ENCODE data around the gene SCARB2.

SCARB2 gene

DNA sequence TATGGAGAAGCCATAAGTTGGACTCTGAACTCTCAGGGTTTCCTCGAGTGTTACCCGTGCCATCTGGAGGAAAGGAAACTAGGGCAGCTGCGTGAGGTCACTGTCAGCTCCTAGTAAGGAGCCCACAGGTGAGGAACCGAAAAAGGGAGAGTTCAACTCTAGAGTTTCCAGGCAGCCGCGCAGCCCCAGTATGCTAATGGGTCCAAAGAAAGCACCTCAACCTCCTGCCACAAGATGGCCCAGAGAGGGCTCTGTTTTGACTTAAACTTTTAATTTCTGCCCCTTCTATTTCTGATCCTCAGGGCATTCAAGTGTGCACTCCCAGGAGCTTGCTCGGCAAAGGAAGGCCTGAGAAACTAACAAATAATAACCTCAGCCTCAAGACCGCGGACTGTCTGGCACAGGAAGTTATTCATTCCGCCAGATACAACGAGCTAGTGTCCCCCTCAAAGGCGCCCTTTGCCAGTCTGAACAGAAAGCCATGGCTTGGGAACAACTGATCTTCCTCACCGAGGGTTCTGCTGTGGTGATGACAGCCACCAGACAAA, 13.9 kb downstream of the SCARB2 start:
- no peak overlapping the region for H3K9ac ChIP-seq (ENCODE audit: low read depth, low read length)
- peaks cover 16% of the 10 kb centered on the region for H3K4me1 ChIP-seq (ENCODE audit: insufficient read depth, low read length)
- no peaks in the 10 kb centered on the region for H3K36me3 ChIP-seq (ENCODE audit: insufficient read depth, low read length)
- H3K9me3 ChIP-seq (ENCODE audit: control insufficient read depth, insufficient read depth, low read length): no peaks in the 10 kb centered on the region

DNA sequence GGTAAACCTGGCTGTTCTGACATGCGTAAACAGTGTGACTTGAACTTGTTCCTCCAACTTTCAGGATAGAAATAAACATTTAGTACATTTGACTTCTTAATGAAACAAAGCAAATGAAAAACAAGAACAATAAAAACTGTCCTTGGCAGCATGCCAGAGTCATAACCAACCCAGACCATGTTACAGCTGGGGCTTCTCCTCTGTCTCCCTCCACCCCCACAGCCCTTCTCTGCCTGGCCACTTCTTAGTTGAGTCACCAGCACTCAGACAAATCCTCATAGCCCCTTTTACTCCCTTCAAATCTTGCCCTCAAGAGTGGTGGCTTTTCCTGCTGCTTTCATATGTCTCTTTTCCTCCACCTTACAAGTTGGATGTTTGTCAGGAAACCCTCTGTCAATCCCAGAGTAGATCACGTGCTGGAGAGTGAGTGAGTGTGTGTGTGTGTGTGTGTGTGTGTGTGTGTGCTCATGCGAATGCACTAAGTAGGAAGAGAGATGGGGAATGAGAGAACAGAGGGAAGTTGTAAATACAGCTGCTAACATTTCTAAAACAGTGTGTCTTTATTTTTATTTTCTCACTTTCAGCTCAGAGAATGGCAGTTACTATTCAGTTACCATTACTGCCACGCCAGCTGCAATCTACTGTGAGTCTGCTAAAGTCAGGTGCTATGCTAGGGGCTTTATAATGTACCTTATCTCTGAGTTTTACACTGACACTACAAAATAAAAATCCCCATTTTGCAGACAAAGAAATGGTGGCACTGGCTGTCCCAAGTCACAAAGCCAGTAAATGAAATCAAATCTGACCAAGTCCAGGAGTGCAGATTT, 15.0 kb downstream of the SCARB2 start:
- Histone ChIP-seq H3K9ac (ENCODE audit: low read depth, low read length) (no peak overlapping the region), H3K4me1 (ENCODE audit: insufficient read depth, low read length) (peaks cover 16% of the 10 kb centered on the region), H3K36me3 (ENCODE audit: insufficient read depth, low read length) (peaks cover 3% of the 10 kb centered on the region; the same call in 1 of the 2 replicates), H3K9me3 (ENCODE audit: control insufficient read depth, insufficient read depth, low read length) (no peaks in the 10 kb centered on the region)

DNA sequence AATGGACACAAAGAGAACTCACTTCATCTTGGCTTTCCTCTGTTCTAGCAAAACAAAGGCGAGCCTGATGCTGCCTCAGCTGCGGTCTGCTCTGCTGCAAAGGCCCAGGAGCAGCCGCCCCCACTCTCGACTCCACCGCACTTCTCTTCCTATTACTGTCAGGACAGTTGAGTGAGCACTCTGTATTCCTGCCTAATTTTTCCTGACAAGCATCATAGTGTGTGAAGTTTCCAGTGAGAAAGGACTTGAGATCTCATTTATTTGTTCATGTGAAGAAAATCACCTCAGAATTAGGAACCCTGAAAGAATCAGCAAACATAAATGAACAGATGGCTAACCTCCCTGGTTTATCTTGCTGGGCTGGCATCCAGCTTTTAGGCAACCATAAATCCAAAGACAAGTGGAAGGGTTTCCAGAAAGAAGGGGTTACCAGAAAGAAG, 15.6 kb downstream of the SCARB2 start:
- Histone ChIP-seq H3K4me1 (ENCODE audit: insufficient read depth, low read length) (peaks cover 16% of the 10 kb centered on the region), H3K36me3 (ENCODE audit: insufficient read depth, low read length) (peaks cover 4% of the 10 kb centered on the region; the same call in 1 of the 2 replicates), H3K9me3 (ENCODE audit: control insufficient read depth, insufficient read depth, low read length) (no peaks in the 10 kb centered on the region), H3K9ac (ENCODE audit: low read depth, low read length) (no peak overlapping the region)

DNA sequence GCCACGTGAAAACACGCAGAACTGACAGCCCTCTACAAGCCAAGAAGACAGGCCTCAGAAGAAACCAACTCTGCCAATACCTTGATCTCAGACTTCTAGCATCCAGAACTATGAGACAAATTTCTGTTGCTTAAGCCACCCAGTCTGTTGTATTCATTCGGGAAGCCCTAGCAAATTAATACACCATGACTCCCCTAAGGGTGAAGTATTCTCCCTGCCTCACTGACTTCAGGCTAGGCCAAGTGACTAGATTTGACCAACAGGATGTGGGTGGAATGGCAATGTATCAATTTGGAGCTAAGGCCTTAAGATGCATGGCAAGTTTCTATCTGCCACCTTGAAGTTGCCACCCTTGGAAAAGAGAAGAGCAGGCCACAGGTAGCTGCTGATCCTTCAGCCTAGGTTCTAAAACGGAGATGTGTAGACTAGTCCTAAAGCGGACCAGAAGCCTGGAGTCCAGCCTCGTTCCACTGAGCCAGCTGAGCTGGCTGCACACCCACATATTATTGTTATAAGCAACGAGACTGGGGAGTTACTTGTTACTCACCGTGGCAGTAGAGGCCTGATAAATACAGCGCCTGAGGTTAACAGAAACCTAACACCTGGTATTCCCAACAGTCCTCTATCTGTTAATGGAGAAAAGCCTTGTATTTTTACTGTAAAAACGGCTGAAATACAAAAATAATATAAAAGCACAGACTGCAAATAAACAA, 16.4 kb downstream of the SCARB2 start:
- H3K9me3 ChIP-seq (ENCODE audit: control insufficient read depth, insufficient read depth, low read length): no peaks in the 10 kb centered on the region; the same call in 1 of the 2 replicates
- peaks cover 6% of the 10 kb centered on the region; the same call in 1 of the 2 replicates for H3K36me3 ChIP-seq (ENCODE audit: insufficient read depth, low read length)
- H3K9ac ChIP-seq (ENCODE audit: low read depth, low read length): no peak overlapping the region
- H3K4me1 ChIP-seq (ENCODE audit: insufficient read depth, low read length): peaks cover 16% of the 10 kb centered on the region

DNA sequence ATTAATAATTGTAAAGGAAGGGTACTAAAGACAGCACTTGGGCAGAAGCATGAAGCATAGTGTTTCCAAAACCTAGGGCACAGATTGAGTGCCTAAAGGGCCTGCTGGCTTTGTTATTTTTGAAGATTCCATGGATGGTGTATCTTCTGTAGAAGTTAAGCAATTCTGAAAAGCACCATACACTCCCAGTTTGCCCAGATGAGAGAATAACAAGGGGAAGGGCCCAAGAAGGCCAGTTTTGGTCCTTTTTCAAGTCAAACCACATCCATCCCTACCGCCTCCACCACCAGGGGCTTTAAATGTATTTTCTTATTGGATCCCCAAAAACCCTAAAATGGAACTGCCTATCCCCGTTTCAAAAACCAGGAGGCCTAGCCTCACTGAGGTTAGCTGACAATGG, 17.2 kb downstream of the SCARB2 start:
- Histone ChIP-seq H3K4me1 (ENCODE audit: insufficient read depth, low read length) (peaks cover 16% of the 10 kb centered on the region), H3K36me3 (ENCODE audit: insufficient read depth, low read length) (peaks cover 8% of the 10 kb centered on the region; the same call in 1 of the 2 replicates), H3K9ac (ENCODE audit: low read depth, low read length) (no peak overlapping the region), H3K9me3 (ENCODE audit: control insufficient read depth, insufficient read depth, low read length) (no peaks in the 10 kb centered on the region; the same call in 1 of the 2 replicates)

DNA sequence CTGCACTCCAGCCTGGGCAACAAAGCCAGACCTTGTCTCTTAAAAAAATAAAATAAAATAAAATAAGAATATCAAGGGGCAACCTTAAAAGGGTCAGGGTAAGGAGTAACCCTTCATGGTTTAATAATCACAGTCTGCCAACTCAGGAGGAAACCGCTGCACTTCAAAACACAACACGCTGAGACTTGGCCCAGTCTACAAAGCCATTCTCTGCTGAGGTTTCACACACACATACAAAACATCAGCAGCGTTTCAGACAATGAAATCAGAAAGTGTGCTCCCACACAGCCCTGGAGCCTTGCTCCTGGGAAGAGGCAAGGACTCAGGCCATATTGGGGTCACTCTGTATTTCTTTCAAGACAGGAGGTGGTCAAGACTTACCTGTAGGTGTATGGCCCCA, 18.3 kb downstream of the SCARB2 start:
- Histone ChIP-seq H3K9ac (ENCODE audit: low read depth, low read length) (no peak overlapping the region), H3K9me3 (ENCODE audit: control insufficient read depth, insufficient read depth, low read length) (no peaks in the 10 kb centered on the region; the same call in 1 of the 2 replicates), H3K4me1 (ENCODE audit: insufficient read depth, low read length) (peaks cover 10% of the 10 kb centered on the region), H3K36me3 (ENCODE audit: insufficient read depth, low read length) (peaks cover 8% of the 10 kb centered on the region; the same call in 1 of the 2 replicates)

DNA sequence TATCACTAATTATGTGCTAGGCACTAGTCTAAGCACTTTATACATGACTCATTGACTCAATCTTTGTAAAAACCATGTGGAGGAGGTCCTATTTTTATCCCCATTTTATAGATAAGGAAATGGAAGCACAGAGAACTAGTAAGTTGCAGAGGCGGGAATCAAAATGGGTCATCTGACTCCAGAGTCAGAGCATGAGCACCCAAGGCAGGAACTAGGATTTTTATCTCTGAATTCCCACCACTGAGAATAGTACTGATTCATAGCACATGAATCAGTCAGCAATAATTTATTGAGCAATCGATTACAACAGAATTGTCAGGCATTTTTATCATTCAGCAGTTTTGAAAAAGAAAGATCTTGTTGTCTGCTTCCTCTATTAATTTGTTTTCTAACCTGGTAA, 19.3 kb downstream of the SCARB2 start:
- H3K9ac ChIP-seq (ENCODE audit: low read depth, low read length): no peak overlapping the region
- H3K9me3 ChIP-seq (ENCODE audit: control insufficient read depth, insufficient read depth, low read length): no peaks in the 10 kb centered on the region; the same call in 1 of the 2 replicates
- H3K4me1 ChIP-seq (ENCODE audit: insufficient read depth, low read length): peaks cover 10% of the 10 kb centered on the region

DNA sequence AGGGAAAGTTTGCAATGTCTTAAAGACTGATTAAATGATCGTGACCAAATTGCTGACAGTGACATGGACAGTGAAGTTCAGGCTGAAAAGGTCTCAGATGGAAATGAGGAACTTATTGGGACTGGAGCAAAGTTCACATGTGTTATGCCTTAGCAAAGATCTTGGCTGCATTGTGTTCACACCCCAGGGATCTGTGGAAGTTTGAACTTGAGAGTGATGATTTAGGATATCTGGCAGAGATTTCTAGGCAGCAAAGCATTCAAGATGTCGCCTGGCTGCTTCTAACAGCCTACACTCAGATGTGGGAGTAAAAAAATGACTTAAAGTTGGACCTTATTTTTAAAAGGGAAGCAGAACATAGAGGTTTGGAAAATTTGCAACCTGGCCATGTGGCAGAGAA, 21.4 kb downstream of the SCARB2 start:
- Histone ChIP-seq H3K9ac (ENCODE audit: low read depth, low read length) (no peak overlapping the region), H3K4me1 (ENCODE audit: insufficient read depth, low read length) (no peaks in the 10 kb centered on the region), H3K9me3 (ENCODE audit: control insufficient read depth, insufficient read depth, low read length) (no peaks in the 10 kb centered on the region; the same call in 1 of the 2 replicates), H3K36me3 (ENCODE audit: insufficient read depth, low read length) (peaks cover 8% of the 10 kb centered on the region; the same call in 1 of the 2 replicates)

More for the DNA sequence above, 19.3 kb downstream of the SCARB2 start:
- peaks cover 8% of the 10 kb centered on the region; the same call in 1 of the 2 replicates for H3K36me3 ChIP-seq (ENCODE audit: insufficient read depth, low read length)

DNA sequence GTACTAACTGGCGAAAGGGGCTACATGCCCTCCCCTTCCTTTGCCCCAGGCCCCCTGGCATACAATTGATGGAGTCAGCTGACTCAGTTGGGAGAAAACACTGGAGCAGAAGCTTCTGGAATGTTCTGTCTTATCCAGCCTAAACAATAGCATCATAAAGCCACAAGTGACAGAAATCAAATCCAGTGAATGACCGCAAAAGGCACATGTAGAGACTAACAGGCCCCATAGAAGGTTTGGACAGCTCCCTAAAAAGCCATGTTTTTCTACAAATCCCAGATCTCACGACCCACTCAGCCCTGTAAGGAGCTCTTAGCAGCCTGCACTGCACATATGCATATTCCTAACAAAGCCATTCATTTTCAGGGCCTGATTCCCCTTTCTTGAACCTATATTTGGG, 25.1 kb downstream of the SCARB2 start:
- no peaks in the 10 kb centered on the region; the same call in 1 of the 2 replicates for H3K9me3 ChIP-seq (ENCODE audit: control insufficient read depth, insufficient read depth, low read length)
- no peaks in the 10 kb centered on the region for H3K4me1 ChIP-seq (ENCODE audit: insufficient read depth, low read length)
- H3K36me3 ChIP-seq (ENCODE audit: insufficient read depth, low read length): peaks cover 4% of the 10 kb centered on the region; the same call in 1 of the 2 replicates
- H3K9ac ChIP-seq (ENCODE audit: low read depth, low read length): no peak overlapping the region

DNA sequence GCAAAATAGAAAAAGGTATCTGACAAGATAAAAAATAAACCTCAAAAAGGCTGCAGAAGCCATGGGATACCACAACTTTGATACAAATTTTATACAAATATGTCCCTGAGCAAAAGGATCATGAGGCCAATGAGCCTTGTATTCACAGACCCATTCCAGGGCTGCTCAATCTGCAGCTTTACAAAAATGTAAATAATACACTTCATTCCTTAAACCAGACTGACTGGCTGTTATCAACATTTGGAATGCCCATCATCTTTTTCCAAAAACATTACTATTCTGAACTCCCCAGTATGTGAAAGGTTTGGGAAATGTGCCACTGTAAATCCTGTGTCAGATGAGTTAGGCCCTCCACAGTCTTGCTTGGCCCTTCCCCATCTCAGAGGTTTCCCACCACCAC, 25.5 kb downstream of the SCARB2 start:
- no peak overlapping the region for H3K9ac ChIP-seq (ENCODE audit: low read depth, low read length)
- no peaks in the 10 kb centered on the region for H3K4me1 ChIP-seq (ENCODE audit: insufficient read depth, low read length)
- H3K36me3 ChIP-seq (ENCODE audit: insufficient read depth, low read length): peaks cover 4% of the 10 kb centered on the region; the same call in 1 of the 2 replicates
- H3K9me3 ChIP-seq (ENCODE audit: control insufficient read depth, insufficient read depth, low read length): no peaks in the 10 kb centered on the region; the same call in 1 of the 2 replicates

DNA sequence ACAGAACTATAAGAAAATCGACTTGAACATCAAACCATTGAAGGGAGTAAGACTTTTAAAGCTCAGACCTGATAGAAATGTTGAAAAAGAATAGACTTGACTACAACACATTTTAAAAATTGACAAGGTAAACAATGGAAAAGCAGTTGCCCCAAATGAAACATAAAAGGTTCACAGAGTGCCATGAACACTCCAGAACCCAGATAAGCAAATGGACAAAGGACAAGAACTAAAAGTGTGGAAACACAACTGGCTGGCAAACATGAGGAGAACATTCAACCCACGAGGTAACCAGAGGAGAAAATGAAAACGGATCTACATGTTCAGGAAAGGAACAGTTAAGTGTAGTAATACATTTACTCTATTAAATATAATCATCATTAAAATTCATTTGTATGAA, 26.5 kb downstream of the SCARB2 start:
- Histone ChIP-seq H3K9me3 (ENCODE audit: control insufficient read depth, insufficient read depth, low read length) (no peaks in the 10 kb centered on the region), H3K9ac (ENCODE audit: low read depth, low read length) (no peak overlapping the region), H3K36me3 (ENCODE audit: insufficient read depth, low read length) (peaks cover under 1% of the 10 kb centered on the region; the same call in 1 of the 2 replicates), H3K4me1 (ENCODE audit: insufficient read depth, low read length) (no peaks in the 10 kb centered on the region)

DNA sequence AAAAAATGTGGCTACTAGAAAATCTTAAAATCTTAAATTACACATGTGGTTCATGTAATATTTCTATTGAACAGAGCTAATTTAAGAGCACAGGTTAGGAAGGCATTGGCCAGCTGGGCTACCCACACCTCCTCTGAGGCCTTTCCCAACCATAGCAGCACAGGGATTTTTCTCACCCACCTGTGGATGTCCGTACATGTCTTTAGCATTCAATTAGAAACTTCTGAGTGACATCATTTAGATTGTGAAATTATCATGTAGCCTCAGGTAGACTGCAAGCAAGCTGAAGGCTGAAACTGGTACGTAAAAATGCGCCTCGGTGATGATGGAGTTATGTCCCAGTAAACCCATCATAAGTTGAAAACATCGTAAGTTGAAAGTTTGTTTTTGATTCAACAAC, 31.2 kb downstream of the SCARB2 start:
- Histone ChIP-seq H3K4me1 (ENCODE audit: insufficient read depth, low read length) (no peaks in the 10 kb centered on the region), H3K36me3 (ENCODE audit: insufficient read depth, low read length) (no peaks in the 10 kb centered on the region), H3K9me3 (ENCODE audit: control insufficient read depth, insufficient read depth, low read length) (no peaks in the 10 kb centered on the region), H3K9ac (ENCODE audit: low read depth, low read length) (no peak overlapping the region)

DNA sequence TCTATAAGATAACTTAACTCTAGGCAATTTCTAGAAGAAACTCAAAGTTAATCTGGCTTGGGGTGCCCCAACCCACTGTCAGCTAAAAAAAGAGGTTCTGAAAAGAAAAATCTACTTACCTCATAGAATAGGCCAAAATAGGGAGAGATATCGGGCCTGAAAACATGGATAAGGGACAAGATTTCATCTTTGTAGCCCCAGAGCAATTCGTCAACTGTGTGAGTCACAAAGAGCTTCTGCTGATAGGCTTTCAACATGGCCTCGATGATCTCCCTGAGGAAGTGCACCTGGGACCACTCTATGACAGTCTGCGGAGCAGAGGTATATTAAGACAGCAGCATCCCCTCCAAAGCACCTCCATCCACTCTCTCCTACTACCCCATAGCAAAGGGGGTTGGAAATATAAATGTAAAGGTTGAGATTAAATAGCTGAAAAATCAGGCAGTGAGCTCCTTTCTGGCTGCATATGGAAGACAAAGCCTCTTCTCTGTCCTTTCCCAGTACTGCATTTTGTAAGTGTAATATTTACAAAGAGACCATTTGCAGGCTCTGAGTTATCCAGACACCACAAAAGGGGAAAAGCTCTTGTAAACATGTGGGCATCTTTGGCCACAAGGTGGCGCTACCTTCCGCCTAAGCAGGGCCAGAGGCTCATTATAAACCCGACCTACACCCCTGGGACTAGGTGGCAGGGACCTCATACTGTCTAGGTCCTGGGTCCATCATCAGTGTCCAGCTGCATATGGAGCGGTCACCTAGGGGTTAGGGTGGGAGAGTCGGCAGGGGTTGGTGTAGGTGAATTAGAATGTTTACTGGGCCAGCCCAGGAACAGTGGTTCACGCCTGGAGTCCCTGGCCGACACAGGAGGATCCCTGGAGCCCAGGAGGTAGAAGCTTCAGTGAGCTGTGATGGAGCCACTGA, 34.0 kb downstream of the SCARB2 start:
- no peaks in the 10 kb centered on the region for H3K9me3 ChIP-seq (ENCODE audit: control insufficient read depth, insufficient read depth, low read length)

More for the DNA sequence above, 34.0 kb downstream of the SCARB2 start:
- no peak overlapping the region for H3K9ac ChIP-seq (ENCODE audit: low read depth, low read length)
- no peaks in the 10 kb centered on the region for H3K36me3 ChIP-seq (ENCODE audit: insufficient read depth, low read length)
- H3K4me1 ChIP-seq (ENCODE audit: insufficient read depth, low read length): no peaks in the 10 kb centered on the region
